Activated CD8-positive, alpha-beta memory T cell treated with anti-CD3 and anti-CD28 coated beads, Interleukin-2, amount 10 ng/mL, durations not matched to agents 7 days and 5 days (primary cell): ENCODE data around the gene DENND6B. TPM values are rescaled to one million over a fixed set of nuclear protein-coding genes. Genes with fewer than 3 reads are reported as not detected.
"Not testable (repeated sequence)": the region's sequence is repeated elsewhere in the genome, so short reads cannot be mapped to it uniquely, and the experiment has no call there.

Source experiments
- ATAC-seq: fragments of 150-1000 bp; cut with Tn5 transposase; one replicate; pipeline ENCODE4 v1.10.0; 2021; ENCODE audit warnings: moderate library complexity
- CTCF ChIA-PET: fragments of 350-600 bp; sonication (Branson Sonifier 250); formaldehyde crosslinking; loops from one replicate; lab custom pipeline; 2021; ENCODE audit warnings: antibody characterized with exemption; lab: Charles Lee
- DNase-seq: peaks from one replicate; pipeline ENCODE4 v3.0.0-alpha.2; 2020
- H3K27ac Mint-ChIP-seq: one replicate; pipeline ENCODE4 v1.8.0; 2021; ENCODE audit warnings: mild to moderate bottlenecking, mixed read lengths
- H3K27me3 Mint-ChIP-seq: one replicate; pipeline ENCODE4 v1.8.0; 2021; ENCODE audit warnings: mixed read lengths
- H3K36me3 Mint-ChIP-seq: one replicate; pipeline ENCODE4 v1.8.0; 2021; ENCODE audit warnings: mild to moderate bottlenecking, mixed read lengths
- H3K4me1 Mint-ChIP-seq: one replicate; pipeline ENCODE4 v1.8.0; 2021; ENCODE audit warnings: mixed read lengths
- H3K4me3 Mint-ChIP-seq: one replicate; pipeline ENCODE4 v1.8.0; 2021; ENCODE audit warnings: mild to moderate bottlenecking, moderate library complexity, mixed read lengths
- H3K9me3 Mint-ChIP-seq: one replicate; pipeline ENCODE4 v1.8.0; 2022; ENCODE audit warnings: low read depth, mixed read lengths
- total RNA-seq, 2 experiments: library from RNA; stranded (reverse); gene quantifications; one replicate each; pipeline ENCODE4 v1.2.3, GENCODE V29; 2021

DENND6B gene, protein sequence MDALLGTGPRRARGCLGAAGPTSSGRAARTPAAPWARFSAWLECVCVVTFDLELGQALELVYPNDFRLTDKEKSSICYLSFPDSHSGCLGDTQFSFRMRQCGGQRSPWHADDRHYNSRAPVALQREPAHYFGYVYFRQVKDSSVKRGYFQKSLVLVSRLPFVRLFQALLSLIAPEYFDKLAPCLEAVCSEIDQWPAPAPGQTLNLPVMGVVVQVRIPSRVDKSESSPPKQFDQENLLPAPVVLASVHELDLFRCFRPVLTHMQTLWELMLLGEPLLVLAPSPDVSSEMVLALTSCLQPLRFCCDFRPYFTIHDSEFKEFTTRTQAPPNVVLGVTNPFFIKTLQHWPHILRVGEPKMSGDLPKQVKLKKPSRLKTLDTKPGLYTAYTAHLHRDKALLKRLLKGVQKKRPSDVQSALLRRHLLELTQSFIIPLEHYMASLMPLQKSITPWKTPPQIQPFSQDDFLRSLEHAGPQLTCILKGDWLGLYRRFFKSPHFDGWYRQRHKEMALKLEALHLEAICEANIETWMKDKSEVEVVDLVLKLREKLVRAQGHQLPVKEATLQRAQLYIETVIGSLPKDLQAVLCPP
- total RNA-seq, result 1 to 10 TPM; 5.7 to 8.8 TPM

GRCh38 chr22:50326956-50327710, at the start of gene DENND6B:
Gene DENND6B, minus strand, starts transcription at chr22:50327012. Its CDS starts 24 bp downstream, at chr22:50326988.
- Mint-ChIP-seq H3K27me3 (peaks cover 13% of the 10 kb centered on the region), H3K9me3 (no peaks in the 10 kb centered on the region), H3K27ac (peak within 1 kb of the TSS; percentile 83), H3K4me1 (peaks cover 17% of the 10 kb centered on the region), H3K4me3 (peak within 1 kb of the TSS; percentile 74), H3K36me3 (no peaks in the 10 kb centered on the region)
- CTCF ChIA-PET, result interaction anchor here (0.6 to 7.4 kb wide), 20 partner anchors 9 to 87 kb away, joined by 3 to 105 read pairs (median 4); partner anchors contain the start of genes HDAC10 and PLXNB2
- DNase-seq, result peak; percentile 73
- ATAC-seq, result peak; percentile 96

DNA sequence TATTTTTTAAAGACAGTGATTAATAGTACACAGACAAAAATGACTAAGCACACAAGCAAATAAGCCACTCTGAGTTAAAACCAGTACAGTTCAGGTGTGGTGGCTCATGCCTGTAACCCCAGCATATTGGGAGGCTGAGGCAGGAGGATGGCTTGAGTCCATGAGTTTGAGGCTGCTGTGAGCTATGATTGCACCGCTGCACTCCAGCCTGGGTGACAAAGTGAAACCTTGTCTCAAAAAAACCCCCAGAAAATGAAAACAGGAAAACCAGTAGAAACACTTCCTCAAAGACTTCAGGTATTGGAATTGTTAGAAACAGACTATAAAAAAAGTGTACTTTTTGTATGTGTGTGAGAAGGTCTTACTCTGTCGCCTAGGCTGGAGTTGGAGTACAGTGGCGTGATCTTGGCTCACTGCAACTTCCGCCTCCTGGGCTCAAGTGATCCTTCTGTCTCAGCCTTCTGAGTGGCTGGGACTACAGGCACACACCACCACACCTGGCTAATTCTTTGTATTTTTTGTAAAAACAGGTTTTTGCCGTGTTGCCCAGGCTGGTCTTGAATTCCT, 49.4 kb upstream of the DENND6B start:
- Mint-ChIP-seq H3K36me3 (peaks cover 52% of the 10 kb centered on the region), H3K27ac (peak overlapping the region; percentile 70), H3K27me3 (no peaks in the 10 kb centered on the region), H3K4me3 (no peak overlapping the region), H3K4me1 (peaks cover 29% of the 10 kb centered on the region), H3K9me3 (no peaks in the 10 kb centered on the region)
- ATAC-seq, result peak; percentile 49
- no peak for DNase-seq
- CTCF ChIA-PET, result interaction anchor here (1.1 to 2.1 kb wide), 2 partner anchors 14 to 24 kb away, joined by 3 to 9 read pairs; no protein-coding TSS in a partner anchor

- Mint-ChIP-seq H3K4me1 (peaks cover 28% of the 10 kb centered on the region), H3K4me3 (no peak overlapping the region), H3K27me3 (no peaks in the 10 kb centered on the region), H3K27ac (no peak overlapping the region), H3K36me3 (peaks cover 48% of the 10 kb centered on the region), H3K9me3 (no peaks in the 10 kb centered on the region)
- no peak for DNase-seq
- ATAC-seq, result no peak
- CTCF ChIA-PET, result interaction anchor here (1.3 kb wide), 1 partner anchor 11 kb away, joined by 4 read pairs; no protein-coding TSS in a partner anchor
Observed at GRCh38 chr22:50371101-50371648, 44.4 kb upstream of the DENND6B start.

GRCh38 chr22:50367778-50368500, 41.1 kb upstream of the DENND6B start:
- Mint-ChIP-seq H3K9me3 (no peaks in the 10 kb centered on the region), H3K27ac (no peak overlapping the region), H3K36me3 (peaks cover 39% of the 10 kb centered on the region), H3K4me1 (peaks cover 27% of the 10 kb centered on the region), H3K4me3 (no peak overlapping the region), H3K27me3 (no peaks in the 10 kb centered on the region)
- CTCF ChIA-PET, result interaction anchor here (0.5 to 1.8 kb wide), 2 partner anchors 26 to 101 kb away, joined by 3 to 12 read pairs; no protein-coding TSS in a partner anchor
- ATAC-seq, result no peak
- no peak for DNase-seq

- H3K27me3 Mint-ChIP-seq, DNase-seq, H3K9me3 Mint-ChIP-seq, ATAC-seq, H3K4me3 Mint-ChIP-seq: not testable (repeated sequence)
- CTCF ChIA-PET, result interaction anchor here (1.0 to 5.2 kb wide), 6 partner anchors 11 to 134 kb away, joined by 3 to 35 read pairs (median 4); no protein-coding TSS in a partner anchor
- Mint-ChIP-seq H3K36me3 (peaks cover 46% of the 10 kb centered on the region), H3K4me1 (peaks cover 58% of the 10 kb centered on the region), H3K27ac (peak overlapping the region; percentile 55)
Observed at GRCh38 chr22:50363803-50364194, 37.0 kb upstream of the DENND6B start.

DNA sequence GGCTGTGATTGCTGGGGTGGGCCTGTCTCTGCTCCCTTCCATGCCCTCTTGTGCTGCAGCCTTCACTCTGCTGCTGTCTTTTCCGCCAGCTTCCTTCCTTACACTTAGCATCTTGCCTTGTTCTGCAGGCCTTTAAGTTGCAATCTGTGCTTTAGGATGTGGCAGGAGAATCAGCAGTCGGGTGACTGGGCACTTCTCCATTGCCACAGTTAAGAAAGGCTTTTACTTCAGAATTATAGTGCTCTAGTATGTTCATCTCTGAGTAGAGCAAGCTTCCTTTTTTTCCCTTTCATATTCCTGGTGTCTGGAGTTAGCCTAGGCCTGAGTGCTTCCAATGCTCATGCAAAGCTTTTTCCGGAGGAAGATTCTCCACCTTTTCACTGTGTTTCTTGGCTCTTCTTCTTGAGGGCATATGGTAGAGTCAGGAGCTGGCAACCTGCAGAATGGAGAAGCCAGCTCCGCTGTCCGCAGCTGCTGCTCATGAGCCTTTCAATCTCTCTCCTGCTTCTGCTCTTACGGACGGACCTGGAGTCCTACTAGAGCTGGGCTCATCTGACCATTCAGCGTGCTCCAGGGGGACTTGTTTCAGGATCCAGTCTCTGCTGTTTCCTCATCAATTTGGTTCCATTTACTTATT, 36.5 kb upstream of the DENND6B start:
- no peaks in the 10 kb centered on the region for H3K27me3 Mint-ChIP-seq
- peaks cover 62% of the 10 kb centered on the region for H3K4me1 Mint-ChIP-seq
- DNase-seq, result no peak
- peaks cover 46% of the 10 kb centered on the region for H3K36me3 Mint-ChIP-seq
- H3K27ac Mint-ChIP-seq, result peak overlapping the region; percentile 96
- H3K4me3 Mint-ChIP-seq, result no peak overlapping the region
- CTCF ChIA-PET, result interaction anchor here (0.7 to 5.2 kb wide), 10 partner anchors 10 to 135 kb away, joined by 3 to 35 read pairs (median 4); partner anchors contain the start of gene HDAC10
- no peak for ATAC-seq
- H3K9me3 Mint-ChIP-seq, result no peaks in the 10 kb centered on the region

DNA sequence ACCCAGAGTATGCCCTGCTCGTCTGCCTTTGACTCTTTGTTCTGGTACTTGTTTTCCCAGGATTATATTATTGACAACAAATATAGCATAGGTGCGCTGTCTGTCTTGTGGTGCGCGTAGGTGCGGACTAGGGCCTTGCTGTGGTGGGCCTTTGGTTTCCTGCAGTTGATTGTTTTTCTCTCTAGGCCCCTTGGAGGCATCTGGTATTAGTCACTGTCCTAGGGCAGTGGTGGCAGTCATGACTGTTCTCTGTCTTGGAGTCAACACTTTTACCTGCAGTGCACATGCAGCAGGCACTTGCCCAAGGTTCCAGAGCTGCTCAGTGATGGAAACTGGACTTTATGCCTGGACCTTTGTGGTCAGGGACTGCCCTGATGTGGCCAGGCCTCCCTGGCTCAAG, 34.9 kb upstream of the DENND6B start:
- H3K27ac Mint-ChIP-seq, result peak overlapping the region; percentile 96
- peaks cover 68% of the 10 kb centered on the region for H3K4me1 Mint-ChIP-seq
- H3K4me3 Mint-ChIP-seq, result peak overlapping the region; percentile 49
- no peaks in the 10 kb centered on the region for H3K27me3 Mint-ChIP-seq
- ATAC-seq, result peak; percentile 87
- CTCF ChIA-PET, result interaction anchor here (0.8 to 5.2 kb wide), 13 partner anchors 9 to 164 kb away, joined by 3 to 35 read pairs (median 4); partner anchors contain the start of gene HDAC10
- H3K36me3 Mint-ChIP-seq, result peaks cover 39% of the 10 kb centered on the region
- peak; percentile 87 for DNase-seq
- H3K9me3 Mint-ChIP-seq, result no peaks in the 10 kb centered on the region

GRCh38 chr22:50361222-50361621, 34.4 kb upstream of the DENND6B start:
- Mint-ChIP-seq H3K4me3 (peak overlapping the region; percentile 49), H3K27ac (peak overlapping the region; percentile 96), H3K9me3 (no peaks in the 10 kb centered on the region), H3K36me3 (peaks cover 39% of the 10 kb centered on the region), H3K27me3 (no peaks in the 10 kb centered on the region), H3K4me1 (peaks cover 68% of the 10 kb centered on the region)
- peak; percentile 74 for ATAC-seq
- DNase-seq, result peak; percentile 71
- CTCF ChIA-PET, result interaction anchor here (0.8 to 5.2 kb wide), 14 partner anchors 8 to 165 kb away, joined by 3 to 35 read pairs (median 4); no protein-coding TSS in a partner anchor

DNA sequence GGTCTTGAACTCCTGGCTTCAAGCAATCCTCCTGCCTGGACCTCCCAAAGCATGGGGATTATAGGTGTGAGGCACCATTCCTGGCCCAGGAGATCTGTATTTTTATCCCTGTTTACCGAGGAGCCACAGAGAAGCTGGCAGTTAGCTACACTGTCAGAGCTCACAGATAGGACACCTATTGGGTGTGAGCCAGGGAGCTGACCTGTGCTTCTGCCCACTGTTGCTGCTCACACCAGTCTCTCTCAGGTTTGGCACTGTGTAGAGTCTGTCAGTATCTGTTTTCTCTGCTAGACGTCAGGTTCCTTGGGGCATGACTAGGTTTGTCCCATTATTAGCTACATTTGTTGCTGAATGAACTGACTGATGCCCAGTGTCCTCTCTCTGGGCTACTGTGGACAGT, 33.8 kb upstream of the DENND6B start:
- no peaks in the 10 kb centered on the region for H3K9me3 Mint-ChIP-seq
- peak overlapping the region; percentile 96 for H3K27ac Mint-ChIP-seq
- CTCF ChIA-PET, result interaction anchor here (0.9 to 5.2 kb wide), 10 partner anchors 11 to 165 kb away, joined by 3 to 35 read pairs (median 4); partner anchors contain the start of gene DENND6B
- DNase-seq (no peak), ATAC-seq (peak; percentile 1)
- peaks cover 64% of the 10 kb centered on the region for H3K4me1 Mint-ChIP-seq
- no peaks in the 10 kb centered on the region for H3K27me3 Mint-ChIP-seq
- H3K36me3 Mint-ChIP-seq, result peaks cover 38% of the 10 kb centered on the region
- peak overlapping the region; percentile 49 for H3K4me3 Mint-ChIP-seq

DNA sequence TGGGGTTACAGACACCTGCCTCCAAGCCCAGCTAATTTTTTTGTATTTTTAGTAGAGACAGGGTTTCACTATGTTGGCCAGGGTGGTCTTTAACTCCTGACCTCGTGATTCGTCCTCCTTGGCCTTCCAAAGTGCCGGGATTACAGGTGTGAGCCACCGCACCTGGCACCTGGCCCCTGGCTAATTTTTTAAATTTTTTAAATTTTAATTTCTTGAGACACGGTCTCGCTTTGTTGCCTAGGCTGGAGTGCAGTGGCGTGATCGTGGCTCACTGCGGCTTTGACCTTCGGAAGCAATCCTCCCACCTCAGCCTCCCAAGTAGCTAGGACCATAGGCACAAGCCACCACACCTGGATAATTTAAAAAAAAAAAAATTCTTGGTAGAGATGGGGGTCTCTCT, 30.9 kb upstream of the DENND6B start:
- Mint-ChIP-seq H3K4me3 (no peak overlapping the region), H3K9me3 (no peaks in the 10 kb centered on the region), H3K4me1 (peaks cover 58% of the 10 kb centered on the region), H3K27me3 (no peaks in the 10 kb centered on the region), H3K27ac (peak overlapping the region; percentile 84), H3K36me3 (peaks cover 31% of the 10 kb centered on the region)
- DNase-seq (no peak), ATAC-seq (no peak)
- CTCF ChIA-PET, result interaction anchor here (1.4 to 1.9 kb wide), 4 partner anchors 8 to 105 kb away, joined by 3 to 10 read pairs (median 5); no protein-coding TSS in a partner anchor

GRCh38 chr22:50357222-50357621, 30.4 kb upstream of the DENND6B start:
- H3K4me3 Mint-ChIP-seq, result peak overlapping the region; percentile 63
- no peaks in the 10 kb centered on the region for H3K27me3 Mint-ChIP-seq
- H3K9me3 Mint-ChIP-seq, result no peaks in the 10 kb centered on the region

More at GRCh38 chr22:50357222-50357621, 30.4 kb upstream of the DENND6B start:
- peaks cover 53% of the 10 kb centered on the region for H3K4me1 Mint-ChIP-seq
- peak overlapping the region; percentile 84 for H3K27ac Mint-ChIP-seq
- H3K36me3 Mint-ChIP-seq, result peaks cover 30% of the 10 kb centered on the region
- DNase-seq (no peak), ATAC-seq (no peak)
- CTCF ChIA-PET, result interaction anchor here (1.4 to 1.9 kb wide), 3 partner anchors 7 to 15 kb away, joined by 3 to 10 read pairs (median 5); no protein-coding TSS in a partner anchor
